PC-9 (cell line): ENCODE results near the gene SLC4A2.

Experiments used
- CTCF ChIP-seq: fragments of 200-600 bp; sonication (generic); conservative IDR thresholded peaks from 2 replicates; pipeline ENCODE4 v1.6.1; 2017; ENCODE audit warnings: mixed run types, antibody characterized with exemption, mild to moderate bottlenecking, moderate library complexity
- EZH2 ChIP-seq: fragments of 200-600 bp; sonication (generic); IDR thresholded peaks from 2 replicates; pipeline ENCODE4 v1.8.0; 2017; ENCODE audit warnings: antibody characterized with exemption, low read depth

- TF ChIP-seq CTCF: no peak
- no peak for TF ChIP-seq EZH2
These were observed 35.9 kb downstream of the SLC4A2 start for GRCh38 chr7:151095123-151095797.
